ENCODE results near the gene CEP72. TPM values are rescaled to one million over a fixed set of nuclear protein-coding genes. Genes with fewer than 3 reads are reported as not detected.

Gene CEP72
- total RNA-seq, 4 donors from 2014 or later = 3.3 to 6.6 (median 5.0) TPM

DNA sequence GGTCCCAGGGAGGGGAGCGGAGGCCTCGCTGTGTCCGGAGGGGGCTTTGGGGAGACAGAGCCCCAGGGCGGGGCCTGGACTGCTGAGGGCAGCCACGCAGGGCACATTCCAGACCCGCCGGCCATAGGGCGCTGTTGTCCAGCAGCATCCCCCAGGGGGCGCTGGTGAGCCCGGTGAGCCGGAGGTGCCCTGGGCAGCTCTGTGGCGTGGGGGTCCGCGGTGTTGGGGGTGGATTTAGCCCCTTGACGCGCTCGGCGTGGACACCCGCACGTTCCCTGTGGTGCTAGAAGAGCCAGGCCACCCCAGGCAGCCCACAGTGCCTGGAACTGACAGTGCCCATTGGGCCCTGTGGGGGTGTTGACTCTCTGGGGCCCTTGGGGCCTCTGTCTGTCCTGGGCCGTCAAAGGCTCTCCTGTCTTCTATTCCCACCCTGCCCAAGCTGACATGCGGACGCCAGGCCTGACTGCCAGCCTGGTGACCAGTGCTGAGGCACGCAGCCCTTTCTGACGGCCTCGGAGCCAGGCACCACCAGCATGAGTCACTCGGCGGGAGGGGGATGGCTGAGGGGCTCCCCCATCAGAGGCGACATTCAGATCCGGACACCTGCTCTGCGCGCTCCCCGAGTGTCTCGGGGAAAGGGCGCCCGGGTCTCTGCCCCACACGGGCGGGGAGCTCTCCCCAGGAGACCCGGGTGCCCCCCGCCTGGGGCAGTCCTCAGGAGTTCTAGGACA is 57.1 kb downstream of the CEP72 start:
- no peaks in the 10 kb centered on the region for H3K9me3 ChIP-seq
- peaks cover 0 to 27% (median 0%) of the 10 kb centered on the region in 3 donors for H3K36me3 ChIP-seq
- peaks cover 5 to 34% (median 21%) of the 10 kb centered on the region in 4 donors for H3K4me1 ChIP-seq
- no peak overlapping the region for H3K4me3 ChIP-seq
- TF ChIP-seq POLR2A (IDR thresholded peaks at IDR 0.05) = no peak
- TF ChIP-seq, protein P1, sequence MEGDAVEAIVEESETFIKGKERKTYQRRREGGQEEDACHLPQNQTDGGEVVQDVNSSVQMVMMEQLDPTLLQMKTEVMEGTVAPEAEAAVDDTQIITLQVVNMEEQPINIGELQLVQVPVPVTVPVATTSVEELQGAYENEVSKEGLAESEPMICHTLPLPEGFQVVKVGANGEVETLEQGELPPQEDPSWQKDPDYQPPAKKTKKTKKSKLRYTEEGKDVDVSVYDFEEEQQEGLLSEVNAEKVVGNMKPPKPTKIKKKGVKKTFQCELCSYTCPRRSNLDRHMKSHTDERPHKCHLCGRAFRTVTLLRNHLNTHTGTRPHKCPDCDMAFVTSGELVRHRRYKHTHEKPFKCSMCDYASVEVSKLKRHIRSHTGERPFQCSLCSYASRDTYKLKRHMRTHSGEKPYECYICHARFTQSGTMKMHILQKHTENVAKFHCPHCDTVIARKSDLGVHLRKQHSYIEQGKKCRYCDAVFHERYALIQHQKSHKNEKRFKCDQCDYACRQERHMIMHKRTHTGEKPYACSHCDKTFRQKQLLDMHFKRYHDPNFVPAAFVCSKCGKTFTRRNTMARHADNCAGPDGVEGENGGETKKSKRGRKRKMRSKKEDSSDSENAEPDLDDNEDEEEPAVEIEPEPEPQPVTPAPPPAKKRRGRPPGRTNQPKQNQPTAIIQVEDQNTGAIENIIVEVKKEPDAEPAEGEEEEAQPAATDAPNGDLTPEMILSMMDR (IDR thresholded peaks at IDR 0.05) = peak; percentile 53 to 71 (median 64)
- peaks cover 0 to 26% of the 10 kb centered on the region in 2 donors for H3K27me3 ChIP-seq
- no peak for DNase-seq (ENCODE audit: low spot score in 2 of 2)
- peak overlapping the region in 1 of 4 donors; percentile 57 for H3K27ac ChIP-seq
- 59 to 60% methylated on average over 29 of the region's 40 CpGs for WGBS, 2 donors

DNA sequence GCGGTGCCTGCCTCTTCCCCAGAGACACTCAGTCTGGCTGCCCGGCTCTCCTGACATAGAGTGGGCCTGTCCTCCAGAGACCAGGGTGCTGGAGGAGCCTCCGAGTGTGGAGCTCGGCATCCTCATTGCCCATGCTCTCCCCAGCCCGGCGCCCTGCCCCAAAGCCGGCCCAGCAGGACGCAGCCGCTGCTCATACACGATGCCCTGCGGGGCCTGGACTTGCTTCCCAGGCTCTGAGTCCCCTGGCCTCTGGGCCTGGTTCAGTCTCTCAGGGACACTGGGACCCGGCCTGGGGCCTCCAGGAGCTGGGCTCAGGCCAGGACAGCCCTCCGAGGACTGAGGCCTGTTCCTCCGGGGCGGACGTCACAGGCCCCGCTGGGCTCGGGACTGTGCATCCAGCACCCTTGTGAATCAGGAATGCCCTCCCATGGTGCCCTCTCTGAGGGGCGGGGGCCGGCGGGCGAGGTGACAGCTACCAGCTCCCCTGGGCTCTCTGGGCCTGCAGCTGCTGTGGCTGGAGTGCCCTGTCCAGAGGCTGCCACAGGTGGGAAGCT is 57.8 kb downstream of the CEP72 start:
- TF ChIP-seq POLR2A (IDR thresholded peaks at IDR 0.05) = no peak
- no peak for DNase-seq (ENCODE audit: low spot score in 2 of 2)
- Histone ChIP-seq H3K27ac (peak overlapping the region in 1 of 4 donors; percentile 57), H3K4me3 (no peak overlapping the region), H3K27me3 (peaks cover 0 to 30% of the 10 kb centered on the region in 2 donors), H3K9me3 (no peaks in the 10 kb centered on the region), H3K4me1 (peaks cover 5 to 38% (median 21%) of the 10 kb centered on the region in 4 donors), H3K36me3 (peaks cover 0 to 20% (median 0%) of the 10 kb centered on the region in 3 donors)
- WGBS, 2 donors = 81 to 91% methylated on average over 11 to 17 of the region's 22 CpGs

DNA sequence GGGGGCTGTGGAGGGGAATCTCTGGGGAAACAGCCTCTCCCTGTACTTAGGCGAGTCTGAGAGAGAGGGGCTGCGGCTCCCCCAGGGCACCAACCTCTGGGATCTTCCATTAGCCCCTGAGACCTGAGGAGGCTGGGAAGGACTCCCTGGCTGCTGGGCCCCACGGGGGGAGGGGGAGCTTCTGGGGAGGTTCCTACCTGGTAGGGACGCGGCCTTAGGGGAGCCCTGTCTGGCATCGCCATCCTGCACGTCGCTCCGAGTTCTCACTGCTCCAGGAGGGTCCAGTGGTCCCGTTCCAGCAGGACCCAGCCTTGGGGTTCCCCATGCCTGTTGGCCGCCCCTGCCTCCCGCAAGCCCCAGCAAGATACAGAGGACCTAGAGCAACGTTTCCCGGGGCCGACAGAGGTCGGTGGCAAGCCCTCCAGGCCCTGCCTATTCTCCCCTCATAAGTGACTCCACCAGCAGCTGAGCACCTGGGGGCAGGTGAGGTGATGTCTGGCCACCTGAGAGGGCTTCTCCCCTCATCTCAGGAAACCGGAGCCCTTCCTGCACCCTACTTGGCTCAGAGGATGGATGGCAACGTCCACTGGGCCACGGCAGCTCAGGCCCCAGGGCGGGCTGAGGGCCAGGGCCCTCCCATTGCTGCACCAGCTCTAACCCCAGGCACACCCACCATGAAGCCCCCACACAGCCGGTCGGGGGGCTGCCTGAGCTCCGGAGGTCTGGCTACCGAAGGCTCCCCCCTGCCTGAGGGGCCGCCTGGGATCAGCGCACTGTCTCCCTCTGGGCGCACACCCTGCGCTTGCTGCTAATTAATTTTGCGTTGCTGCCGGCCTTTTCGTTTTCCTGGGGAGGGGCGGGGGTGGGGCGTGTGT is 58.5 kb downstream of the CEP72 start:
- TF ChIP-seq, protein P1 (IDR thresholded peaks at IDR 0.05) = no peak
- no peak for TF ChIP-seq EP300 (IDR thresholded peaks at IDR 0.05)
- TF ChIP-seq POLR2A (IDR thresholded peaks at IDR 0.05) = no peak
- peaks cover 5 to 38% (median 21%) of the 10 kb centered on the region in 4 donors for H3K4me1 ChIP-seq

DNA sequence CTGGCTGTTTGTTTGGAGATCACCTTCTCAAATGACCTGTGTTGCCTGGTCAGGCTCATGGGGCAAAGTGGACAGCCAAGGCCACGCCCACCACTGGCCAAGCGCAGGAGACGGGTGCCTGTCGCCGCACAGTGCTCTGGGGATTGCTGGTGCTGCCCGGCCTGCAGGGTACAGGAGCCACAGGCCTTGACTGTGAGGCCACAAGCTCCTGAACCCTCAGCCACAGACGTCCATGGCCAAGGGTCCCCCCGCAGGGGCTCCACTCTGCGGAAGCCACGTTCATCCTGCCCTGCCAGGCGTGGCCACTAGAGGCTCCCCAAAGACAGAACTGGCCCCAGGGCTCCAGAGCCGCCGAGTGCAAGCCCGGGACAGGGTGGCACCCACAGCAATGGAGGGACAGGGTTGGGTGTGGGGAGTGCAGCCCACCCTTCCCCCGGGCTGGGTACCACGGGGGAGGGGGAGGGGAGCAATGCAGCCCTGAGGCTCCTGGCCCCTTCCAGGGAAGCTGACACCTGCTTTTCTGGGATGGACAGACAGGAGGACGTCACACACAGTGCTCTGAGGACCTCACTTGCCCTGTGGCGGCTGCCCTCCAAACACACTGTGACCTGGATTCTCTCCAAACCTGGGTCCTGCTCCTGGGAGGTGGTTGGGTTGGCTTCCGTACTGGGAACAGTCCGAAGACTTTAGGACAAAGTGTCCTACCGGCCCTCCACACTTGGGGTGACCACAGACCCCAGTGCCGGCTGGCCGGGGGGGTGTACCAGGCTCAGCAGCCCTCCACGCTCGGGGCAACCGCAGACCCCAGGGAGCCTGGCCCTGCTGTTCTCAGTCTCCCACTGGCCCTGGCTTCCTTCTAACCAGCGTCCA is 59.6 kb downstream of the CEP72 start:
- peaks cover 5 to 38% (median 21%) of the 10 kb centered on the region in 4 donors for H3K4me1 ChIP-seq
- H3K9me3 ChIP-seq = no peaks in the 10 kb centered on the region
- DNase-seq (ENCODE audit: low spot score in 2 of 2) = peak; percentile 56 to 61
- peaks cover 0 to 30% of the 10 kb centered on the region in 2 donors for H3K27me3 ChIP-seq
- no peak for TF ChIP-seq EP300 (IDR thresholded peaks at IDR 0.05)
- TF ChIP-seq, protein P1 (IDR thresholded peaks at IDR 0.05) = peak; percentile 86 to 92 (median 89)
- no peak overlapping the region for H3K4me3 ChIP-seq
- WGBS, 2 donors = 14 to 19% methylated on average over 13 to 27 of the region's 27 CpGs
- peaks cover 0 to 5% (median 0%) of the 10 kb centered on the region in 3 donors for H3K36me3 ChIP-seq
- no peak overlapping the region for H3K27ac ChIP-seq

More for the DNA sequence above, 58.5 kb downstream of the CEP72 start:
- H3K4me3 ChIP-seq = no peak overlapping the region
- H3K9me3 ChIP-seq = no peaks in the 10 kb centered on the region
- no peak for DNase-seq (ENCODE audit: low spot score in 2 of 2)
- H3K27ac ChIP-seq = no peak overlapping the region
- 56 to 82% methylated on average over 17 to 21 of the region's 33 CpGs for WGBS, 2 donors
- peaks cover 0 to 30% of the 10 kb centered on the region in 2 donors for H3K27me3 ChIP-seq
- H3K36me3 ChIP-seq = peaks cover 0 to 14% (median 0%) of the 10 kb centered on the region in 3 donors
